Thyroid gland (tissue), 4 donors: ENCODE results near the gene GJB3. TPM values are rescaled to one million over a fixed set of nuclear protein-coding genes. Genes with fewer than 3 reads are reported as not detected.

Experiments
- DNase-seq, 2 donors: peaks; one replicate each; pipeline ENCODE4 v3.0.0-alpha.2; 2019
- H3K27ac ChIP-seq, 3 donors: fragments of 200-600 bp; sonication (generic); 1 replicate in 2 of 3; 2 replicates in 1 of 3; pipeline ENCODE4 v1.5.1; 2016 to 2019; ENCODE audit warnings: mild to moderate bottlenecking in 1 of 3, moderate library complexity in 1 of 3
- H3K27me3 ChIP-seq: fragments of 200-600 bp; sonication (generic); one replicate; pipeline ENCODE4 v1.5.1; 2019
- H3K36me3 ChIP-seq, 2 donors: fragments of 200-600 bp; sonication (generic); one replicate each; pipeline ENCODE4 v1.5.1; 2016 to 2019
- H3K4me1 ChIP-seq, 2 donors: fragments of 200-600 bp; sonication (generic); one replicate each; pipeline ENCODE4 v1.5.1; 2017 to 2019
- H3K4me3 ChIP-seq, 3 donors: fragments of 200-600 bp; sonication (generic); replicated peaks in 1 of 3; 1 replicate in 2 of 3; 2 replicates in 1 of 3; pipeline ENCODE4 v1.5.1; 2016; ENCODE audit warnings: mild to moderate bottlenecking in 1 of 3
- H3K9me3 ChIP-seq: fragments of 200-600 bp; sonication (generic); one replicate; pipeline ENCODE4 v1.5.1; 2017
- CTCF ChIP-seq, 6 experiments: fragments of 200-600 bp in 3 of 6; fragments of 450-650 bp in 3 of 6; sonication (generic) in 3 of 6; IDR thresholded peaks; one replicate each; pipeline ENCODE4 v1.5.1; 2016 to 2019; ENCODE audit warnings: antibody characterized with exemption in 6 of 6, mild to moderate bottlenecking in 2 of 6, inconsistent platforms in 1 of 6, moderate library complexity in 1 of 6
- POLR2A ChIP-seq, 2 donors: fragments of 450-650 bp; IDR thresholded peaks; one replicate each; pipeline ENCODE4 v1.6.1; 2017; ENCODE audit warnings: antibody characterized with exemption in 2 of 2, mild to moderate bottlenecking in 2 of 2, moderate library complexity in 1 of 2
- WGBS, 2 donors: methylation state at CpG; one replicate each; pipeline ENCODE4 v1.1.5; 2017; 5-methylcytosine and 5-hydroxymethylcytosine counted together
- intact Hi-C: fragments of 100-400 bp; cut with DNase I; formaldehyde crosslinking; loops from one replicate; pipeline ENCODE4 v1.15.1; 2023
- total RNA-seq, 4 donors: library from RNA; depleted of rRNA; stranded (reverse); fragments of >200 nt; gene quantifications; one replicate each; pipeline ENCODE4 v1.2.3, GENCODE V29; 2016

GJB3 gene
- total RNA-seq, 4 donors from 2014 or later: 0.49 to 0.54 TPM; not detected in 2

- Histone ChIP-seq H3K36me3 (no peaks in the 10 kb centered on the region), H3K27ac (no peak overlapping the region), H3K4me3 (no peak overlapping the region), H3K9me3 (no peaks in the 10 kb centered on the region), H3K4me1 (no peaks in the 10 kb centered on the region), H3K27me3 (no peaks in the 10 kb centered on the region)
- no peak for DNase-seq
- TF ChIP-seq POLR2A (IDR thresholded peaks at IDR 0.05) (no peak), CTCF (IDR thresholded peaks at IDR 0.05) (no peak)
- intact Hi-C loops: no loop called here
- WGBS, 2 donors: 86 to 100% methylated on average over 3 to 4 of the region's 4 CpGs
Observed at GRCh38 chr1:34746101-34746500, 34.9 kb upstream of the GJB3 start.

GRCh38 chr1:34746785-34747637, 34.0 kb upstream of the GJB3 start:
- Histone ChIP-seq H3K9me3 (no peaks in the 10 kb centered on the region), H3K36me3 (no peaks in the 10 kb centered on the region), H3K27ac (no peak overlapping the region), H3K4me1 (no peaks in the 10 kb centered on the region), H3K27me3 (no peaks in the 10 kb centered on the region), H3K4me3 (no peak overlapping the region)
- DNase-seq: no peak
- intact Hi-C loops: no loop called here
- TF ChIP-seq POLR2A (IDR thresholded peaks at IDR 0.05) (no peak), CTCF (IDR thresholded peaks at IDR 0.05) (no peak)
- 55 to 59% methylated on average over 18 of the region's 18 CpGs for WGBS, 2 donors

GRCh38 chr1:34747638-34747941, 33.4 kb upstream of the GJB3 start:
- H3K4me1 ChIP-seq: no peaks in the 10 kb centered on the region

GRCh38 chr1:34749992-34750391, 31.0 kb upstream of the GJB3 start:
- no peak for DNase-seq
- TF ChIP-seq POLR2A (IDR thresholded peaks at IDR 0.05) (no peak), CTCF (IDR thresholded peaks at IDR 0.05) (no peak)
- H3K27ac ChIP-seq: no peak overlapping the region
- H3K4me1 ChIP-seq: no peaks in the 10 kb centered on the region
- 34 to 40% methylated on average over 8 of the region's 8 CpGs for WGBS, 2 donors
- intact Hi-C loops: no loop called here
- H3K9me3 ChIP-seq: no peaks in the 10 kb centered on the region
- H3K36me3 ChIP-seq: no peaks in the 10 kb centered on the region
- H3K4me3 ChIP-seq: no peak overlapping the region
- H3K27me3 ChIP-seq: no peaks in the 10 kb centered on the region

More at GRCh38 chr1:34747638-34747941, 33.4 kb upstream of the GJB3 start:
- no peaks in the 10 kb centered on the region for H3K36me3 ChIP-seq
- 50 to 59% methylated on average over 6 of the region's 6 CpGs for WGBS, 2 donors
- no peaks in the 10 kb centered on the region for H3K9me3 ChIP-seq
- no peak overlapping the region for H3K27ac ChIP-seq
- intact Hi-C loops: no loop called here
- no peak for DNase-seq
- no peak overlapping the region for H3K4me3 ChIP-seq
- no peaks in the 10 kb centered on the region for H3K27me3 ChIP-seq
- TF ChIP-seq CTCF (IDR thresholded peaks at IDR 0.05) (no peak), POLR2A (IDR thresholded peaks at IDR 0.05) (no peak)

GRCh38 chr1:34750610-34751009, 30.4 kb upstream of the GJB3 start:
- intact Hi-C loops: no loop called here
- H3K4me1 ChIP-seq: no peaks in the 10 kb centered on the region
- no peak overlapping the region for H3K27ac ChIP-seq
- 86 to 88% methylated on average over 5 of the region's 5 CpGs for WGBS, 2 donors
- no peak for DNase-seq
- H3K36me3 ChIP-seq: no peaks in the 10 kb centered on the region
- no peaks in the 10 kb centered on the region for H3K9me3 ChIP-seq
- H3K4me3 ChIP-seq: no peak overlapping the region
- no peaks in the 10 kb centered on the region for H3K27me3 ChIP-seq
- TF ChIP-seq POLR2A (IDR thresholded peaks at IDR 0.05) (no peak), CTCF (IDR thresholded peaks at IDR 0.05) (no peak)
